PC-9 (cell line): ENCODE data around the gene PROKR1.

Source experiments
- EZH2 ChIP-seq: fragments of 200-600 bp; sonication (generic); IDR thresholded peaks from 2 replicates; pipeline ENCODE4 v1.8.0; 2017; ENCODE audit warnings: antibody characterized with exemption, low read depth
- TF ChIP-seq, protein P1 (sequence below): fragments of 200-600 bp; sonication (generic); conservative IDR thresholded peaks from 2 replicates; pipeline ENCODE4 v1.6.1; 2017; ENCODE audit warnings: mixed run types, antibody characterized with exemption, mild to moderate bottlenecking, moderate library complexity

DNA sequence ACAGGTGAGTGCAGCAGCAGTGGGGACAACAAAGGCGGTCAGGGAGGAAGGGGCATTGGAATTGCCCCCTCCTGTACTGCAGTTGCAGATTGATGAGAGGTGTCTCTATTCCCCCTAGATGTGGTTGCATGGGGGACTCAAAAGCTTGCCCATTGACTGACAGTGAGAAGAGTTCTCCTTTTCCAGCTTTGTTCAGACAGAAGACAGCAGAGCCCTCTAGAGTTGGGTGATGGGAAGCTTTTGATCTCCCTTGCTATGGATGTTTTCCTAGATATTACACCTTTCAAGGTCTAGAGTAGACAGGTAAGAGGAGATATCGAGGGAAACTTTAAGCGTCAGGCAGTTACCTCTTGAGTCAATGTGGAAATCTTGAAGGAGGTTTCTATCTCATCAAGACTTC lies 2.9 kb downstream of the PROKR1 start:
- TF ChIP-seq, protein P1, sequence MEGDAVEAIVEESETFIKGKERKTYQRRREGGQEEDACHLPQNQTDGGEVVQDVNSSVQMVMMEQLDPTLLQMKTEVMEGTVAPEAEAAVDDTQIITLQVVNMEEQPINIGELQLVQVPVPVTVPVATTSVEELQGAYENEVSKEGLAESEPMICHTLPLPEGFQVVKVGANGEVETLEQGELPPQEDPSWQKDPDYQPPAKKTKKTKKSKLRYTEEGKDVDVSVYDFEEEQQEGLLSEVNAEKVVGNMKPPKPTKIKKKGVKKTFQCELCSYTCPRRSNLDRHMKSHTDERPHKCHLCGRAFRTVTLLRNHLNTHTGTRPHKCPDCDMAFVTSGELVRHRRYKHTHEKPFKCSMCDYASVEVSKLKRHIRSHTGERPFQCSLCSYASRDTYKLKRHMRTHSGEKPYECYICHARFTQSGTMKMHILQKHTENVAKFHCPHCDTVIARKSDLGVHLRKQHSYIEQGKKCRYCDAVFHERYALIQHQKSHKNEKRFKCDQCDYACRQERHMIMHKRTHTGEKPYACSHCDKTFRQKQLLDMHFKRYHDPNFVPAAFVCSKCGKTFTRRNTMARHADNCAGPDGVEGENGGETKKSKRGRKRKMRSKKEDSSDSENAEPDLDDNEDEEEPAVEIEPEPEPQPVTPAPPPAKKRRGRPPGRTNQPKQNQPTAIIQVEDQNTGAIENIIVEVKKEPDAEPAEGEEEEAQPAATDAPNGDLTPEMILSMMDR = no peak
- TF ChIP-seq EZH2 = no peak
